Activated CD8-positive, alpha-beta memory T cell treated with anti-CD3 and anti-CD28 coated beads for 1 hour (primary cell): Measurements from ENCODE around the gene CTNND2.

Experiments used
- DNase-seq, 2 donors: peaks; one replicate each; pipeline ENCODE4 v3.0.0-alpha.2; 2020; ENCODE audit warnings: low read depth in 1 of 2; ENCODE audit errors: extremely low read depth in 1 of 2

The CTNND2 gene

GRCh38 chr5:11780641-11781345 is 123.5 kb downstream of the CTNND2 start:
- no peak for DNase-seq

GRCh38 chr5:11777096-11777495 is 127.2 kb downstream of the CTNND2 start:
- no peak for DNase-seq

GRCh38 chr5:11770310-11770709 is 133.9 kb downstream of the CTNND2 start:
- DNase-seq: no peak

GRCh38 chr5:11760934-11761603 is 143.2 kb downstream of the CTNND2 start:
- no peak for DNase-seq

GRCh38 chr5:11758321-11758720 is 145.9 kb downstream of the CTNND2 start:
- DNase-seq: no peak

GRCh38 chr5:11757661-11758060 is 146.6 kb downstream of the CTNND2 start:
- no peak for DNase-seq

- no peak for DNase-seq
Observed at GRCh38 chr5:11737010-11737409, 167.2 kb downstream of the CTNND2 start.

- no peak for DNase-seq
Observed at GRCh38 chr5:11734369-11734768, 169.9 kb downstream of the CTNND2 start.

GRCh38 chr5:11733840-11734192 is 170.4 kb downstream of the CTNND2 start:
- DNase-seq: no peak

GRCh38 chr5:11733185-11733839 is 170.9 kb downstream of the CTNND2 start:
- no peak for DNase-seq

- DNase-seq: no peak
Observed at GRCh38 chr5:11724940-11725339, 179.3 kb downstream of the CTNND2 start.

GRCh38 chr5:11719888-11720481 is 184.3 kb downstream of the CTNND2 start:
- DNase-seq: no peak

- no peak for DNase-seq
Observed at GRCh38 chr5:11715461-11716196, 188.6 kb downstream of the CTNND2 start.

GRCh38 chr5:11711932-11712331 is 192.3 kb downstream of the CTNND2 start:
- DNase-seq: no peak

GRCh38 chr5:11709021-11709420 is 195.2 kb downstream of the CTNND2 start:
- DNase-seq: no peak

GRCh38 chr5:11704916-11705315 is 199.3 kb downstream of the CTNND2 start:
- DNase-seq: no peak

GRCh38 chr5:11700391-11700790 is 203.9 kb downstream of the CTNND2 start:
- no peak for DNase-seq

- DNase-seq: no peak
Observed at GRCh38 chr5:11692636-11693035, 211.6 kb downstream of the CTNND2 start.

- no peak for DNase-seq
Observed at GRCh38 chr5:11687498-11687897, 216.7 kb downstream of the CTNND2 start.

GRCh38 chr5:11684607-11685006 is 219.6 kb downstream of the CTNND2 start:
- DNase-seq: no peak

GRCh38 chr5:11683666-11684065 is 220.6 kb downstream of the CTNND2 start:
- no peak for DNase-seq
